A204.1 (cell line): ENCODE data around the gene MARCHF3.

Experiments
- FAIRE-seq: peaks from 2 replicates; lab custom pipeline; 2012; peaks lifted over from hg19 to GRCh38; lab: Jason Lieb, UNC

MARCHF3 gene

DNA sequence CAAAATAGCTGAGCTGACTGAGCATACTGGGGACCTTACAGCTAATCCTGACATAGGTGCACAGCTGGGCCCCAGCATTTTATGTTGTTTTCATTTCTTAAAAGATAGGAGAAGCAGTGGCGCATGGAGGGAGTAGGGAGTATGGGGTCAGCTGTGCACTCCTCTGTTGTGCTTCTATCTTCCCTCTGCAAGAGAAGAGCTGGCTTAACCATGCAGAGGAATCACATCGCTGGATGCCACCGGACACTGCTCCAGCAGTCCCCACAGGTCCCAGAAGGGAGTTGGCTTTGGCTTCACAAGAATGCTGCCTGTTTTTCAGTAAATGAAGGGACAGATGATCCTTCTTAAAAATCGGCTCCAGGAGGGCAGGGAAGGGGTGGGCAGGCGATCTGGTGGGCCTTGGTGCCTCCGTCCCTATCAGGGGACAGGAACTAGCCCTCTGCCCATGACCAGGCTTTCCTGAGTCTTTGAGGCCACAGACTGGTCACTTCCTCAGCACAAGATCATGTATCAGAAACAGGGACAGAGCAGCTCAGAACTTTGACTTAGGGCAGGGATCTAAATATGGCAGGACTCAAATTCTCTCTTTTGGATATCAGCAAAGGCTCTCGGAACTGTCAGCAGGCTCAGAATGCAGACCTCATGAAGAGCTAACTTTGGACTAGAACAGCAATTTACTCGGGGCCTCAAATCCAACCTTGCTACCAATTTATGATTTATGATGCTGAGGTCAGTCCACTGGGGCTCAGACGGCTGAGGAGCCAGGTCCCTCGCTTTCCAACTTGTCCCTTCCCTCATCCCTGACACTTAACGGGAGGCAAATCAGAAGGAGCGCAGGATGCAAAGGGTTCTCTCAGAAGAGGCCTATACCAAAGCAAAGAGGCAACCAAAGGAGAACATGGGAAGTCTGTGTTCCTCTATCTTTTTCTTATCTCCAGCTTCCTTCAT is 47.2 kb downstream of the MARCHF3 start:
- no peak for FAIRE-seq

DNA sequence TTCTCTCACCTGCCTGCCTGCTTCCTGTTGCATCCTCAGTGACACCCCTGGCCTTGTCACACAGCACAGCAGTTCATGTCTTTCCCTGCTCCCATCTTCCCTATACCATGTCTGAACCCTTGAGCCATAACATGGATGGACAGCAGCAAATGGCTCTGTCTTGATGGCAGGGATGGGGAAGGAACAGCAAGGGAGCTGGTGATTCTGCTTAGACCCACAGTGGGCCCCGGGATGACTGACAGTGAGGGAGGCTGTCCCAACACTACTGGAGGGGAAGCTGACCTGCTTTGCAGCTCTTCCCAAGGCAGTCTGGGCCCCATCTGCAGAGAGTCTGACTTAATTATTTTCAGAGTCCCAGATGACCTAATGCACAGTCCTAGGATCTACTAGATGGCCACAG is 48.2 kb downstream of the MARCHF3 start:
- FAIRE-seq: no peak

DNA sequence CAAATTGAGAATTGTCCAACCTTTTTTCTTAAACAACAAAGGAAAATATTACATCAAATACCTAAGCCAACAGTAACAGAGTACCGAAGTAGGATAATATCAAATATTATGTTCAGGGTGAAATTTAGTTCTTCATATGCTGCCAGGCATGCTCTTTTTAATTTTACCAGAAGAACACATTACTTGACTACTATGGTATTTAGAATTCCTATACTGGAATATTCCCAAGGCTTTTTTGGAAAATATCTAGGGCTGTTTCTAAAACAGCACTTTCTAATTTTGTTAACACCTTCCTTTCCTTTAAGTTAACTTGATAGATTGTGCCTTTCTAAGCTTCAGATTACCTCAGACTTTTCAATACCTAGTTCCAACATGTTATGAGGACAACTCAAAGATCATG is 48.7 kb downstream of the MARCHF3 start:
- no peak for FAIRE-seq

DNA sequence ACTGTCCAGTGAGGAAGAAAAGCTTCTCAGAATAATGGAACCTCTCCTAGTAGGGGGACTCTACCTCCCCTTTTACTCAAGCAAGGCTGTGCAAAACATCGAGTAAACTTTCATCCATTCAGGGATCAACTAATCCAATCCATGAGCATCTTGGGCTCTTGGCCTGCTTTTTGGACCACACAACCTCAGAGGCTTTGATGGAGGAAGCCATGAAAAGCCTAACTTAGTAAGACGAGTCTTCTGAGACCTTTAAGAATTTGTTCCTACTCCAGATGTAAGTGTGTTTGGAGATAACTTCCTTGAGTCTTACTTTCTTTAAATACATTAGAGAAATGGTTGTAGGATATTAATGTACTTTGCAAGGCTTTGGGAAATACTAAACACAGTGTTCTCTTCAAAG is 49.1 kb downstream of the MARCHF3 start:
- FAIRE-seq: no peak

DNA sequence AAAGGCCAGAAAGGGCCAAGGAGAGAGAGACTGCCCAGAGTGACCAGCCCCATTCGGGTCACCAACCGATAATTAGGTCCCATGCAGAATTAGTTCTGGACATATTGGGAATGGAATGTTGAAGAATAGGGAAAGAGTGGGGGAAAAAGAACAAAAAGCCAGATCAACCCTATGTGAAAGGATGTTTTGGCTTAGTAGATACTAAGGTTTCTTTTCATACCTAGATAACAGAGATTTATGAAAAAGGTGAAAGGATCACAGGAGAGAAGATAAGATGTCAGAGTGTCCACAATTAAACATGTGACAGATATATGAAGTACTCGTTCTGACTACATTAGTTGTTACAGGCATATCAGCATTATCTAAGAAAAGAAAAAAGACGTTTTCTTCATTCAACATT is 52.1 kb downstream of the MARCHF3 start:
- FAIRE-seq: no peak

DNA sequence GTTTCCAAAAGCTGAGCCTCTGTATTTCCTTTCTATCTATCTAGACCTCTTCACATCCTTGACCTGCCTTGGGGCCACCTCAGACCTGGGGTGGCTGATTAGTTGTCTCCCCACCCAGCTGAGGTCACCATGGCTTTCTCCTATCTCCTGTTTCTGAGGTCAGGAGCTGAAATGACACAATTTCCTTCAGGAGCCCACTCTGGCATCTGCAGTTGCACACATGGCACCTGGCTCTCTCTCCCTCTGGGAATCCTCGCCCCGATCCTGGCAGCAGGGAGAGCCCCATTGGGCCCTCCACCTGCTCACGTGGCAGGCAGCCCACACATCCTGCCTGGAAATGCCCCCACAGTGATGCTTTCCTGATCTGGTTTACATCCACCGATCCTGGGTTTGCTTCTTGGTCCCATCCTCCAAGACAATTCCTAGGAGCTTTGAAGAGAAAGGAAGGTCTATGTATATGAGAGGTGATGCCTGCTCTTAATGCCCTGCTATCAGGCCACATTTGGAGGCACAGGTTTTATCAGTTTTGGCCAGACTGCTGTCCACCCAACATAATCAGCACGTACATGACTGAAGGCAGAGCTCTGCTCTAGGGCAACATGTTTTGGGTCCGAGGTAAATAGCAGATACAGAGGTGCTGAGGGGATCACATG is 53.7 kb downstream of the MARCHF3 start:
- no peak for FAIRE-seq

DNA sequence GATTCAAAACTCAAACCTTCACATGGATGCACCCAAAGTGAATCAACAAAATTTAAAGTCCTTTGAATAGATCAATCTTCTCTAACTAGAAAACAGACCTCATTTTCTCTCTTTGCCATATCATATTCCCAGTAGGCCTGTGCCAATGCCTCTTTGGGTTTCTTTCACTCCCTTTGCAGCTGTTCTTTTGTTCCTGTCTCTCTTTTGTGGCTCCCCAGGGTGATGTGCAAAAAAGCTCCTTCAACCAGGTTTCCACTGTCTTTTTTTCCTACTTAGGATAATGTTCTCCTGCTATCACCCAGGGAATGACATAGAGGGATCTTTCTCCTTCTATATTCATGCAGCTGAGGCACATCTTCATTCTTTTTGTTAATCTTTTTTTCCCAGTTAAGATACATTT is 54.6 kb downstream of the MARCHF3 start:
- FAIRE-seq: no peak

DNA sequence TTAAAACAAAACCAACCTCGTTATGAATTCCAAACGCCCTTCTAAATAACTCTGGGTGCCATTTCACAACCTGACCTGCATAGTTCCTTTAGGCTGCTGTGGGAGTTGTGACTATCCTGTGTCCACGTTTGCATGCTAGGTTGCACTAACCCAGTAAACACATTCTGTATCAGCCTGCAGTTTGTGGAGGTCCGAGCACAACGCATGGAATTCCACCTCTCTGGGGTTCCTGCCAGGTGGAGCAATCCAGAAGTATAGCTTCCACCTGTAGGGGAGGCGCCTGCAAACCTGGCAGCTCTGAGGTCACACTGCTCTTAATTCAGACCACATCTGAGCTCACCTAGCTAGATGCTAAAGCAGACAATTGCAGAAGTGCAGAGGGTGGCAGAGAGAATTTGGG is 57.2 kb downstream of the MARCHF3 start:
- FAIRE-seq: no peak

DNA sequence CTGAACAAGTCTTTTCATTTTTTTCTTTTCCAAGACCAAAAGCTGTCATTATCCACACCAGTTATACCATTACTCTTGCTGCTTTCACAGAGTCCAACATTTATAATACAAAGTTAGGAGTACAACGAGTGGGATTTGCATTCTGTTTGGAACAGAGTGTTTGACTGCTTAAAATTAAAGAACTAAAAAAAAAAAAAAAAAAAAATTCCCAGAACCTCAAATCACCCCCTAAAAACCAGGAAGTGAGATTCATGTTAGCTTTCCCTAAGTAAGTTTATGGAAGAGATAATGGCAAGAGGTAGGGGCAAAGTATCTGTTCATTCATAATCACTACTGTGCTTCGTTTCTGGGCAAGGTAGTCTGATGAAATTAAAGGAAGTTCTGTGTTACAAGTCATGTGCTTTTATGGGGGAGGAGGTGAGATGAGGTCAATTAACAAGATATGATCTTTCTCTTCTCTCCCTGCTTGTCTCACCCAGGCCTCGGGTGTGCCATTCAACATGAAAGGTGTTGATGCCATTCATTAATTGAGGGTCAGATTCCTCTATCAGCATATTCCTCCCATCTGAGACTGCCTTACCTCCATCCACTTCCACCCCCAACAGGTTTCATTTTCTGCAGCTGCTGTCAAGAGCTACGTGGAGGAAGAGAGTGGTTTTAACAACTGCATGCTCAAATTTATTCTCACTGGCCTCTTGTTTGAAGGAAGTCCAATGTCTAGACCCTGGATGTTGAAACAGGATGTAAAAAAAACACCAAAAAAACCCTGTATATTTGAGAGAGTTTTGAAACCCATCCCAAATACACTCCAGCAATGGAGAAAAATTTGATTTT is 58.1 kb downstream of the MARCHF3 start:
- FAIRE-seq: no peak

DNA sequence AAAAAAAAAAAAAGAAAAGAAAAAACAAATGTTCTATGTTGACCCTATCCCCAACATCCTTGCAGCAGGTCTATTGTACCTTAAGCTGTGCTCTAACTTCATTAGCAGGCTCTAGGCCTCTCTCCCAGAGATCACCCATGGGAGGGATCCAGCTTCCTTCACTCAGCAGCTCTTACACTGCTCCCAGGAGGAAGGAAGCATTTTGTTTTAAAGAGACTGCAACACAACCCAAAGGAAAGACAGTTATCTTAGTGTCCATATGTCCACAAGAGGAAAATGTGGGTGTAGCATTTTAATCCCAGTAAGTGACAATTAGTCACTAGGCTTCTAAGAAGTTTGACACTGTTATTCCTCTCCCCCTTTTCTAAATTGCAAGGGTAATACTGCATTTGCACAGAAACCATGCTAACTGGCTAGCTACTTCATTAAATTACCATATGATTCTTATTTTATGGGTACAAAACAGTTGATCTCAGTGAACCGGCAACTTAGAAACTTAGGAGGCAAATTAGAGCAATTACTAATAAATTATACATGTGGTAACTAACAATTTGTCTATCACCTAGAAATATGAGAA is 58.8 kb downstream of the MARCHF3 start:
- FAIRE-seq: no peak

DNA sequence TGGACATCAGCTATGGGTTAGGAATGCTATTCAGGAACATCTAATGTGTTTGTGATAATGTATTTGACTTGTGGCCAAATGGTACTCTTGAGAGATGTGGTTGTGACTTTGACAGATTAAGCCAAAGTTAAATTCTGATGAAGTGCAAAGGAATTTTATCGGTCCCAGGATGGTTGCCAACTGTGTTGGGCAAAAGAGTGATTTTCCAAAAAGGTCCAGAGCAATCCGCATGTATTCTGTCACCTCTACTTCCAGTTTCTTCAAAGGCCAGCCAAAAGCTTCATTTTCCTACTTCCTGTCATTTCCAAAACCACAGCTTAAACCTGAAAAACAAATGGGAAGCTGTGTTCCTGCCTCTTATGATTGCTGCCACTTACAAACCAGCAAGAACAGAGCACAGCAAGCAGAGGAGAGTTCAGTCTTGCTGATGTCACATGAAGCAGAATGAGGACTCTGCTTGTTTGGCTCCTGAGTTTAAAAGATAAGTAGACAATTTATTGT is 59.8 kb downstream of the MARCHF3 start:
- no peak for FAIRE-seq

DNA sequence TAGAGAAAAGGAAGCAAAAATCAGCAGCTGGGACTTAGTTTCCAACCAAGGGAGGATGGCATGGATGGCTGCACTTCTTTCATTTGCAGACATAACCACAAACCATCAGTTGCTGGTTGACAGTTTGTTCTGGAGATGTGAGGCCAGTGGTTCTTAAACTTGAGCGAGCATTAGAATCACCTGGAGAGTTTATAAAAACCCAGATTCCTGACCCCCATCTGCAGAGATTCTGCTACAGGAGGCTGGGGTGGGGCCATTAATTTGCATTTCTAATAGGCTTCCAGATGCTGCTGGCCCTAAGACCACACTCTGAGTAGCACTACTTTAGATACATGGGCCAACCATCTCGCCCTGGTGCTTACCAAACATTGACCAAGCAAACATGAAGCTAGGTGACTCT is 60.8 kb downstream of the MARCHF3 start:
- no peak for FAIRE-seq

DNA sequence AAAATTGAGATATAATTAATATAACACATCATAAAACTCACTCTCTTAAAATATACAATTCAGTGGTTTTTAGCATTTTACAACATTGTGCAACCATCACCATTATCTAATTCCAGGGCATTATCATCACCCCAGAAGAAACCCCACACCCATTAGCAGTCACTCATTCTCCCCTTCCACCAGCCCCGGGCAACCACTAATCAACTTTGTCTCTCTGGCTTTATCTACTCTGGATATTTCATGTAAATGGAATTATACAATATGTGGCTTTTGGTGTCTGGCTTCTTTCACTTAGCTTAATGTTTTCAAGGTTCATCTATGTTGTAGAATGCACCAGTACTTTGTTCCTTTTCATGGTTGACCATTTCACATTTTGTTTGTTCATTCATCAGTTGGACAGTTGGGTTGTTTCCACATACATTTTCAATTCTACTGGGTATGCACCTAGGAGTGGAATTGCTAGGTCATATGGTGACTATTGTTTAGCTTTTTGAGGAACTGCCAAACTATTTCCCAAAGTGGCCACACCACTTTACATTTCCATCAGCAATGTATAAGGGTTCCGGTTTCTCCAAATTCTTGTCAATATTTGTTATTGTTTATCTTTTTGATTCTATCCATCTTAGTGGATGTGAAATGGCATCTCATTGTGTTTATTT is 62.4 kb downstream of the MARCHF3 start:
- no peak for FAIRE-seq

DNA sequence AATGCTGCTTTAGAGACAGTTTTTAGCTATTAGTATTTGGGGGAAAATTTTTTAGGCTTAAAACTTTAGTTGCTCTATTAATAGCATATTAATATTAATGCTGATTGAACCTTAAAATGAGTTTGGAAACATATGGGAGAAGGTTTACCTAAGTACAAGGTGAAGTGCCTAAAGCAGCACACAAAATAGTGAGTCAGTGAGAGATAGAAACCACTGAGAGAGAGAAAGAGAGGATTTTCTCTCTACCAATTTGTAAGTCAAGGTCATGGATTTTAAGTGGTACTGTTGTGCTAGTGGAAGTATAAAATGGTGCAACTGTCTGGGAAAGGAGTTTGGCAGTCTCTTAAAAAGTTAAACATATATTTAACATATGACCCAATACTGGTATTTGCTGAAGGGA is 64.9 kb downstream of the MARCHF3 start:
- FAIRE-seq: no peak

DNA sequence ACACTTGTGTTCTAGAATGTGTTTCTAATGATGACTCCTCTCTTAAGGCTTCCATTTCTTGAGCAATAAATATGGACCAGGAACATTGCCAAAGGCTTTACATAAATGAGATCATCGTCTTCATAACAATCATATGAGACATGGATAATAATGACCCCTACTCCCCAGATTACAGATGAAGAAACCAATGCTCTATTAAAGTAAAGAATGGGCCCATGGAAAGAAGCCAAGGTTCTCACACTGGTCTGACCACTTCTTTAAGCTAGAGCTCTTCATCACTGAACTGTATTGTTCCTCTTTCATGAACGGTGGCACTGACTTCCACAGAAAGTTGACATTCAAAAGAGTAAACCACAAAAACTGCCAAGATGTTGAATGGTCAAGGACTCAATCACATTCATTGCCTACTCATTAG is 65.3 kb downstream of the MARCHF3 start:
- no peak for FAIRE-seq

DNA sequence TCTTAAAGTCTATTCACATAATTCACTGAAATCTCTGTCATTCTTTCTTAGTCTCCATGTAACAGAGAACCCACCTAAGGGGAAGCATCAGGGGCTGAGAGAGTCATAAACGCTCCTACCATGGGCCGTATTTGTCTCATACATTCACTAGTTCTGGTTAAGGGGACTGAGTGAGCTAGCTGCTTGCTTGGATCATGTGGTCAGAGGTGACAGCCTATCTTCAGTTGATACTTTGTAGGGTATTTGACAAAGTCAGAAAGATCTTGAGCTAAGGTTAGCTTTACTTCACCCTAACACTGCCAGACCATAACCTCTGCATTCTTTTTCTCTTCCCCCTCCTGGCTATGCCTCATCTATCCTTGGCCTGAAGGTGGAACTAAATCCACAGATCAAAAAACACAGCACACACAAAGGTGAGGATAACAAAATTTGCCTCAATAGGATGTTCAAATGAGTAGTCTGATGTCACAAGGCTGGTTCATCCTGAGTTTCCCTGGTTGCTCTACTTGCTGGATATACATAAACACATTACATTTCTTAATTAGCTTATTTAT is 66.5 kb downstream of the MARCHF3 start:
- FAIRE-seq: no peak

DNA sequence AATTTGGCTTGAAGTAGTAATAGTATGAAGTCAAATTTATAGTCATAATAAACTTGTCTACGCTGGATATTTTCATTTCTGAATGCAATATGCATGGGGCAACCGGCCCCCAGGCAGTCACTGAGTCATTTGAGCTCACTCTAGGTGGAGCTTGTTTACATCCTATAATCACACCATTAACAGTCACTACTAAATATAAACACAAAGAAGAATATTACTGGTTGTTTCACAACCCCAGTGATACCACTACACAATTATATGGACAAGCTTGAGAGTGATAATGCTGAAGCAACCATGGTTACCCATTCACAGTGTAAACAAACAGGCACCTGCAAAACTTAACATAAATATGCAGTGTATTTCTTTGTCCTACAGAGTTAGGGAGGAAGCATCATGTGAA is 68.7 kb downstream of the MARCHF3 start:
- no peak for FAIRE-seq

DNA sequence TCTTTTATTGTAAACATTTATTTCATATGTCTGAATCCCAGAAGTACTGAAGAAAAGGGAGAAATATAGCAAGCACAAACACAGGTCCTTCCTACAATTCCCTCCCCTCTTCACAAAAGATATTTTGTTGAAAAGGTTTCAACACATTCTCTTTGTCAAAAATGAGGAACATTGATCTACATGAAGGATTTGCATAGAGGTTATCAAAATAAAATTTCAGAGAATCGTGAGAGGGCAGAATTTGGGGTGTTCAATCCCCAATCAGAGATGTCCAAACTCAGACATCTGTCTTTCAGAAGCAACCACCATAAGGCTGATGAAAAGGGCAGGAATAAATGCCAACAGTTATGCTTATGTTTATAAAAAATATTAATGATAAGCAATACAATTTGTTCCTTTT is 69.2 kb downstream of the MARCHF3 start:
- no peak for FAIRE-seq

DNA sequence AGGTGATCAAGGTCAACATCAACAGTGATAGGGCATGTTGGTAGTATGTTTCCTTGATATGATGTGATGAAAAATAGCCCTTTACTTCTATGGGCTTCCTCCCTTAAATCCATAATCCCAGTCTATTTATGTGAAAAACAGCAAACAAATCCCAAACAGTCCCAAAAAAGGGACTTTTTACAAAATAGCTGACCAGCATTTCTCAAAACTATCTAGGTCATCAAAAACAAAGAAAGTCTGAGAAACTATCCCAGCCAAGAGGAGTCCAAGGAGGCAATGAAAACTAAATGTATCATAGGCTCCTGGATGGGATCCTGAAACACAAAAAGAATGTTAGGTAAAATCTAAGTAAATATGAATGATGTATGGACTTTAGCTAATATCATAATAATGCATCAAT is 71.2 kb downstream of the MARCHF3 start:
- FAIRE-seq: no peak

DNA sequence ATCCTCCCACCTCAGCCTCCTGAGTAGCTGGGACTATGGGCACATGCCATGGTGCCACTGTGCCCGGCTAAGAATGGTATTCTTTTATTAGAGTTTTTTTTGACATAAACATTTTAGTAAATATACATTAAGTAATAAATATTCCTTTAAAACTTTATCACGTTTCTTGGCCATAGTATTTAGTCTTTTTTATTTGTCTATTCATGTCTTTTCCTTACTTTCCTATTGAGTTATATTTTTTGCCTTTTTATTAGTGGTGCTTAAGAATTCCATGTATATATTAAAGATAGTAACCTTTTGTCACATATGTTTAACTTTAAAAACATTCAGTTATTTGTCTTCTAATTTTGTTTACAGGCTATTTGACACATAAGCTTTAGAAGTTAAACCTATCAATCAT is 73.4 kb downstream of the MARCHF3 start:
- FAIRE-seq: no peak

DNA sequence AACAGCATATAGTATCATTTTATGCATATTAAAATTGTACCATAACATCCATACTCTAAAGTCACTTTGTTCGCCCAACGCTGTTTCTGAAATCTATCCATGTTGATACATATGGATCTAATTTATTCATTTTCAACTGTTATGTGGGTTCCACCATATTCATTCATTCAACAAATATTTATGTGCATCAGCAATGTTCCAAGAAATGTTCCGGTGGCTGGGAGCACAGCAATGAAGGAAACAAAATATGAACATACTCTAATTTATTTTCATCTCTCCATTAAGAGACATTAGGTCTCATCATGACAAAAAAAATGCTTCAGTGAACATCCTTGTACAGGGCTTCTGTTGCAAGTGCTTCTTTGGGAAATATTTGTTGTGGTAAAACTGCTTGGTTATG is 75.4 kb downstream of the MARCHF3 start:
- no peak for FAIRE-seq

DNA sequence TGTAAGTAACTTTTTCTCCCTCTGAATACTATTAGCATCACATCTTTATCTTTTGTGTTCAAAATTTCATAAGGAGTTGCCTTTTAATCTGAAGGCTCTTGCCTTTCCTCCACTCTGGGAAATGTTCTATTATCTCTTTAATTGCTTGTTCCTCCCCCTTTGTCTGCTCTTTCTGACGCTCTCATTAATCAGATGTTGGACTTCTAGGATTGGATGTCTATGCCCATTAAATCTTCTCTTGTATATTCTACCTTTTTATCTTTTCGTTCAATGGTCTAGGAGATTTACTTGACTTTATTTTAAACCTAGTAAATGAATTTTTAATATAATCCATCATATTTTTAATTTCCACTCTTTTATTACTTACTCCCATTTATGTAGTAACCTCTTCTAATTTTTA is 76.7 kb downstream of the MARCHF3 start:
- no peak for FAIRE-seq
